HT-29 (cell line): Measurements from ENCODE around the gene VRK3. TPM values are rescaled to one million over a fixed set of nuclear protein-coding genes. Genes with fewer than 3 reads are reported as not detected.
"Not testable (repeated sequence)": the region's sequence is repeated elsewhere in the genome, so short reads cannot be mapped to it uniquely, and the experiment has no call there.

ENCODE experiments used
- DNase-seq: peaks from one replicate; pipeline ENCODE4 v3.0.0-alpha.2; 2015; ENCODE audit warnings: low spot score
- total RNA-seq: library from RNA; depleted of rRNA; stranded (reverse); fragments of >200 nt; shearing (Covaris generic); gene quantifications from 2 replicates; pipeline ENCODE4 v1.2.3, GENCODE V29; 2014

The VRK3 gene
- total RNA-seq, 1 experiment from 2014 or later: 47.7 TPM

DNA sequence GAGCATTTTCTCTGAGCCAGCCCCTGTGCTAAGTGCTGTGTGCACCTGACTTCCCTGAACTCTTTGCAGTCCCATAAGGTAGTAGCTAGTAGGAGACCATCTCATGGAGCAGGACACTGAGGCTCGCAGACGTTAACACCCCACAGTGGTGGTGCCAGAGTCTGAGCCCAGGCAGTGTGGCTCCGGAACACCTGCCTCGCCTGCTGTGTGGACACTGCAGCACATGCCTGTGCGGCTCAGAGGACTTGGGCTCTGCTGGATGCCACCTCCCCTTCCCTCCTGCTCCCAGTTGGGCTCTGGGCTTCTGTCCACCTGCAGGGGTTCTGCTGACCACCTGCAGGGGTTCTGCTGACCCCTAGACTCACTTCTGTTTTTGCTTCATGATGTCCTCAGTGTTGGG, 37.2 kb downstream of the VRK3 start:
- DNase-seq: no peak

DNA sequence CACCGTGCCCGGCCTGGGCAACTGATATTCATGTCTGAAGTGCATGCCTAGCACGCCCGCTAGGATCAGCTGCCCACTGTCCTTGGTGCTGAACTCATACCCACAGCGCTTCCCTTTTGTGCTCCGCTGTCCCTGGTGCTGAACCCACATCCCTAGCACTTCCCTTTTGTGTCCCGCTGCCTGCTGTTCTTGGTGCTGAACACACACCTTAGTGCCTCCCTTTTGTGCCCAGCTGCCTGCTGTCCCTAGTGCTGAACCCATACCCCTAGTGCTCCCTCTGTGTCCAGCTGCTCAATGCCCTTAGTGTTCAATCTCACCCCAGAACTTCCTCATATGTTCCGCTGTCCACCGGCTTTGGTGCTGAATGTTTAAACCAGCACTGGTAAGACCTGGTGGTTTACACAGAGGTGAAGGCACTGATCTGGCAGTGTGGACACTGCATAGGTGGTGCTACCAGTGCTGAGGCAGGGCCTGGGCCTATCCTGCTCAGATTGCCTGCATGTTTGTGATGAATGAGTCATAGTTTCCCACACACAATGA, 37.9 kb downstream of the VRK3 start:
- DNase-seq: peak; percentile 99

DNA sequence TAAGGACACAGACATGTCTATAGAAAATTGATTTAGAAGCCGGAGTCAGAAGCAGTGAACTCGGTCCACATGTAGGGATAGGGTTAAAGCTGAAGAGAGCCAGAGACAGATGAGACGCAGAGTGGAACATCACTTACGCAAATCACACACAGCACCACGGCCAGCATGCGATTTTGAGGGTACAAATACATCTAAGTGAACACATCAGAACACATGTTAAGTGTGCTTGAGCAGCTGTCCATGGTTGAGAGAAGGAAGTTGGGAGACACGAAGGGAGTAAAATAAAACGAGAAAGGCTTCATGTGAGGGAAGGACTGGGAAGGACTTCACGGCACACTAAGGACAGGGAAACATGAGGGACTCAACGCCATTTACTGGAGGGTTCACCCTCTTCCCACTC, 38.8 kb downstream of the VRK3 start:
- DNase-seq: no peak

GRCh38 chr19:49985871-49986270, 39.3 kb downstream of the VRK3 start:
- DNase-seq: no peak

GRCh38 chr19:49984491-49984890, 40.7 kb downstream of the VRK3 start:
- no peak for DNase-seq

- peak; percentile 91 for DNase-seq
Measured at GRCh38 chr19:49983645-49984229, 41.4 kb downstream of the VRK3 start.

GRCh38 chr19:49981603-49982593, 43.3 kb downstream of the VRK3 start:
- DNase-seq: no peak

GRCh38 chr19:49978324-49978723, 46.8 kb downstream of the VRK3 start:
- no peak for DNase-seq

DNA sequence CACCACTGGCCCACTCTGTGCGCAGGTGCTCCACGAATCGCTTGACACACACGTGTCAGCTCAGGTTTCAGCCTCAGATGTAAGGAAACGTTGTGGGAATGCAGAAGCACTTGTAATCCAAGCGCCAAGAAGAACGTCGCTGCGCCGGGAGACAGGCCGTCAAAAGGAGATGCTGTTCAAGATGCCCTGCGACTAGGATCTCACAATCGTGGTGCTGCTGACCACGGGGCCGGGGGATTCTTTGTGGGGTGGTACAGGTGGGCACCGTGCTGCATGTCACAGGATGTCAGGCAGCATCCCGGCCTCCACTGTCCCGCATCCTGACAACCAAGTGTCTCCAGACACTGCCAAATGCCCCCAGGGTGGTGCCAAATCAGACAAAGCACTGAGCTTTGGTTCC, 47.3 kb downstream of the VRK3 start:
- no peak for DNase-seq

DNA sequence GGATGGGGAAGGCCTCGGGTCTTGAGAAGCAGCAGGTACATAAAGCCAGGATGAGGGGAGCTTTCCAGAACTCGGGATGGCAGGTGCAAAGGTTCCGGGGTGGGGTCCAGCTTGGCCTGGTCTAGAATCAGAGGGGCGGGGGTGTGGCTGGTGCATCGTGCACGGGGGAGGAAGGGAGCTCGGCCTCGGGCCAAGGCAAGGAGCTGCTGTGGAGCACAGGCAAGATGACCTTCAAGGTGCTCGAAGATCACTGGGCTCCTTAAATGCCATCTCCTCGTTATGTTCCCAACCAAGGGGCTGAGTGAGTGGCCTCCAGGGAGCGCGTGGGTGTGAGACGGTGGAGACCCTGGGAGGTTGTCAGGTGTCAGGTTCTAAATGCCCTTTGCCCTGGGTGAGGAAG, 48.1 kb downstream of the VRK3 start:
- DNase-seq: no peak

- no peak for DNase-seq
Measured at GRCh38 chr19:49976496-49976895, 48.7 kb downstream of the VRK3 start.

DNA sequence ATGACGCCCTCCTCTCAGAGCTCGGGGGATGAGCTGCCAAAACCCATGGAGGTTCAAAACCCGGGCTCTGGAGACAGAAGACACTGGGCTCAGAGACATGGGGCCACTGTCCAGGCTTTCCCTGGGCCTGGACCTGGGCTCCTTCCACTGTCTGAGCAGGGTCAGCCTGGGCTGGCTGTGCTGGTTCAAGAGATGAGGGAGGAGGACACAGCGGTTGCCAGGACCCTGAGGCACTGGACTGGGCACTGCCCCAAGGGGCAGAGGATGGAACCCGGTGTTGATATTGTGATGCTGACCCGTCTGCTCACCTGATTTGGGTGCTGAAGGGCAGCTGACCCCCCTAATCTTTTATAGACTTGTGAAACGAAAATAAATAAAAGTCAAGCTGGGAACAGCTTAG, 50.1 kb downstream of the VRK3 start:
- DNase-seq: no peak

DNA sequence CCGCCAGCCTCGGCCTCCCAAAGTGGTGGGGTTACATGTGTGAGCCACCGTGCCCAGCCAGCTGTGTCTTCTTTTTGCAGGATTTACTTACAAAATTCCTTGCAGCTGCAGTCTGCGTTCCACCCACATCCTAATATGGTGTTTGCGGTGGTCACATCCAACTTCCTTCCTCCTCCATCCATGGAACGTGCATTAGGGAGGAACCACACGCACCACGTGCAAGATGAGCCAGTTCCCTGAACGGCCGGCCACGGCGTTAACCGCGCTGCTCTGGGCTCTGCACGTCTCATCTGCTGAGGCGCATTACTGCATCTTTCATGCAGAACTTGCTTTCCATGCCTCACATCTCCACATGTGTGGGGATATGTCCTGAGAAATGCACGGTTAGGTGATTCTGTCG, 51.2 kb downstream of the VRK3 start:
- DNase-seq: no peak

DNA sequence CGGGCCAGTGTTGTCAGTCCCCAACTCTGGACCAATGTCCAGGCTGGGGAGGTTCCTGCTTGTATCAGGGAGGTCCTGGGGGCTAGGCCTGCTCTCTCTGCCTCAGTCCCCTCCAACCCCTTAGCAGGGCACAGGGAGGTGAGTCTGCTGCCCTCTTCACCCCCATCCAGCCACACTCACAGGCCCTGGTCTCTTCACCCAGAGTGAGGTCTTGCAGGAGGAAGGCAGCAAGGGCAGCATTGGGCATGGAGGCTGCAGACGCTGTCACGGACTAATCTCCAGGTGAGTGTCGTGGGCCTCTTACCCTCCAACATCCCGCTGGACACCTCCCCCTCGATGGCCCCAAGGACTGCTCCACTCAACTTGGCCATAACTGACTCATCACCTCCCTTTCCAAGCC, 52.3 kb downstream of the VRK3 start:
- DNase-seq: no peak

- no peak for DNase-seq
Measured at GRCh38 chr19:49971991-49972411, 53.2 kb downstream of the VRK3 start.

DNA sequence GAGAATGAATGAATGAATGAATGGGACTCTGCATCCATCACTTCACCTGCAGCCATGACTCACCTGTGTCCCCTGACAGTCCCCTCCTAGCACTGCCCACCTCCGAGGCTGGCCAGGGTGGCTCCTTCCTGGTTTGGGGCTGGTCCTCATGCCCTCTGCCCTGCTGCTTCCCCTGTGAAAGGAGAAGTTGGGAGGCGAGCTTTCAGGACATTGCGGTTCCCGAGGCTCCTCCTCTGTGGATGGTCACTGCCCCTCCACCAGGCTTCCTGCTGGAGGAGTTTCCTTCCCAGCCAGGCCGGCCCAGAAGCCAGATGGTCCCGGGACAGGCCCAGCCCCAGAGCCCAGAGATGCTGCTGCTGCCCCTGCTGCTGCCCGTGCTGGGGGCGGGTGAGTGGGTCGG, 55.8 kb downstream of the VRK3 start:
- not testable (repeated sequence) for DNase-seq

GRCh38 chr19:49968279-49968922, 56.8 kb downstream of the VRK3 start:
- DNase-seq: no peak

- not testable (repeated sequence) for DNase-seq
Measured at GRCh38 chr19:49960980-49961379, 64.2 kb downstream of the VRK3 start, which contains the start of gene SIGLEC11. TSS of gene SIGLEC11 (minus strand) at chr19:49961172. CDS start at chr19:49961081, 91 bp downstream.

GRCh38 chr19:49959892-49960291, 65.3 kb downstream of the VRK3 start:
- not testable (repeated sequence) for DNase-seq

DNA sequence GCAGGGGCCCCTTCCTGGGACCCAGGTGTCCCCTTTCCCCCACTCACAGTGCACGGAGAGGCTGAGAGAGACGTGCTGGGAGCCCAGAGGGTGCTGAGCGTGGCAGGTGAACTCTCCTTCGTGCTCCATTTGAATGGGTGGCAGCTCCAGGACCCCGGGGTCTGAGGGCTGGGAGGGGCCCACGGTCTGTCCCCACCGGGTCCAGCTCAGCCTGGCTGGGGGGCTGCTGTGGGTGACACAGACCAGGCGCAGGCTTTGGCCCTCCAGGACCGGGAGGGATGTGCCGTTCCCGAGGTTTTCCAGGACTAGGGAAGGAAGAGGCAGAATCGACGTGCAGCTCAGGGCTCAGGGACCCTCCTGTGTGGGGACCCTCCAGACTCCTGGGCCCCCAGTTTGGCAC, 66.6 kb downstream of the VRK3 start:
- not testable (repeated sequence) for DNase-seq

DNA sequence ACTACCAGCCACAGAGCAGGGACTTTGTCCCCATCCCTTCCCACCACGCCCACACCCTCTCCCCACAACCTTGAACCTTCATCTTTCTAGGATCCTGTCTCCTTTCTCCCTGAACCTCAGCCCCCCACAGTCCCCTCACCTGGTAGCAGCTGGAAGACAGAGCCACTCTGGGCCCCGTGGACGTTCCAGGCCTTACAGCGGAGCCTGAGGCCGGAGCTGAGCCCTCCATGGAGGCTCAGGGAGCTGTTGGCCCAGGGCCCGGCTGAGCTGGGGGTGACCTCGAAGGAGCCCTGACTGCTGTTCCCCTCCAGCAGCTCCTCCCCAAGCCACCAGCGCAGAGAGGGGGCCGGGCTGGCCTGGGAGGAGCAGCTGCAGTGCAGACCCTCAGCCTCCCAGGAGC, 67.0 kb downstream of the VRK3 start:
- not testable (repeated sequence) for DNase-seq
